A673 (cell line): ENCODE data around the gene SCGB1A1.

Source experiments
- EZH2 ChIP-seq: fragments of 200-600 bp; sonication (generic); IDR thresholded peaks from 2 replicates; pipeline ENCODE4 v1.6.1; 2017; ENCODE audit warnings: borderline replicate concordance, low read depth, mild to moderate bottlenecking, mixed read lengths, antibody characterized with exemption, low read length; ENCODE audit not compliant: poor library complexity, severe bottlenecking
- TF ChIP-seq, protein P1 (sequence below): fragments of 300-800, 200-600 bp; sonication (generic); conservative IDR thresholded peaks from 2 replicates; pipeline ENCODE4 v1.5.1; 2017; ENCODE audit warnings: low read depth, mild to moderate bottlenecking, antibody characterized with exemption, low read length, moderate library complexity, mixed read lengths

DNA sequence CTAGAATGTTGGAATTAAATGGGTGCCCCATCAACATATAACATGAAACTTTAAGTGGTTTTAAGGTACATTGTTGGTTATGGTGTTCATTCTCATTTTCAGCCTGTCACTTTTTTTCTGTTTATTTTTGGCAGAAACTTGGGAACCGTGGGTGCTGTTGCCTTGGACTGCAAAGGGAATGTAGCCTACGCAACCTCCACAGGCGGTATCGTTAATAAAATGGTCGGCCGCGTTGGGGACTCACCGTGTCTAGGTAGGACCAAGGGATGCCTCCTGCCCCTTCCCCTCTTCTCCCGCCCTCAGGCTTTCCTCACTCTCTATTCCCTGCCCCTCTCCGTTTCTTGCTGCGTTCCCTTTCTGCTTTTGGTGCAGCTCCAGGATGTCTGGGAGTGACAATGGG, 29.8 kb upstream of the SCGB1A1 start:
- TF ChIP-seq, protein P1, sequence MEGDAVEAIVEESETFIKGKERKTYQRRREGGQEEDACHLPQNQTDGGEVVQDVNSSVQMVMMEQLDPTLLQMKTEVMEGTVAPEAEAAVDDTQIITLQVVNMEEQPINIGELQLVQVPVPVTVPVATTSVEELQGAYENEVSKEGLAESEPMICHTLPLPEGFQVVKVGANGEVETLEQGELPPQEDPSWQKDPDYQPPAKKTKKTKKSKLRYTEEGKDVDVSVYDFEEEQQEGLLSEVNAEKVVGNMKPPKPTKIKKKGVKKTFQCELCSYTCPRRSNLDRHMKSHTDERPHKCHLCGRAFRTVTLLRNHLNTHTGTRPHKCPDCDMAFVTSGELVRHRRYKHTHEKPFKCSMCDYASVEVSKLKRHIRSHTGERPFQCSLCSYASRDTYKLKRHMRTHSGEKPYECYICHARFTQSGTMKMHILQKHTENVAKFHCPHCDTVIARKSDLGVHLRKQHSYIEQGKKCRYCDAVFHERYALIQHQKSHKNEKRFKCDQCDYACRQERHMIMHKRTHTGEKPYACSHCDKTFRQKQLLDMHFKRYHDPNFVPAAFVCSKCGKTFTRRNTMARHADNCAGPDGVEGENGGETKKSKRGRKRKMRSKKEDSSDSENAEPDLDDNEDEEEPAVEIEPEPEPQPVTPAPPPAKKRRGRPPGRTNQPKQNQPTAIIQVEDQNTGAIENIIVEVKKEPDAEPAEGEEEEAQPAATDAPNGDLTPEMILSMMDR: no peak
- TF ChIP-seq EZH2: no peak
